ENCODE results near the gene ZNF705A. TPM values are rescaled to one million over a fixed set of nuclear protein-coding genes. Genes with fewer than 3 reads are reported as not detected.
"Not testable (repeated sequence)": the region's sequence is repeated elsewhere in the genome, so short reads cannot be mapped to it uniquely, and the experiment has no call there.

Gene ZNF705A
- total RNA-seq, 4 donors from 2014 or later: not detected

DNA sequence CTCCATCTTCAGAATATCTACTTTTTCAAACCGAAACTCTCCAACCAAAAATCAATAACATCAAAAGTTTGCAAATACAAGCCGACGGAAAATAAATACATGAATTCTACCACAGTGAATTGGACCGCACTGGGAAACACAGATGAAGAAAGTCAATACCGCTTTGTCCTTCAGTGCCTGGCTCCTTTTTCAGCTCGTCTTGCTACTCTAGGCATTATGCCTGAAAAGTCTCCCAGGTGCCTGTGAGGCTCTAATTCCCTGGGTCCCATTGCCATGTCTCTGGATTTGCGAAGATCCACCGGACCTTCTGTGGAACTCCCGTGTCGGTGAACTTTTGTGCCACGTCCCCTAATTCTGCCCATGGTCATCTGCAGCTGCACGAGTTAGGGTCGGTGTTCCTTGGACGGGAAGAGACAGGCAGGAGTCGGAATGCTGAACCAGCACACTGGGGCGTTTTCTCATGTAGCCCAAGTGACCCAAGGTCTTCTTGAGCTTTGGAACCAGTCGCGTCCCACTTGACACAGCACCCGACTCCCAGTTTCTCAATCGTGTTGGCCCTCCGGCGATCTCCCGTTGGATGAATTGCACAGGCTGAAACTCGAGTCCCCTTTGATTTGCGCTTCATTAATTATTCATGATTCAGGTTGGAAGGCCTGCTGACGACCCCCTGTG, 62.0 kb downstream of the ZNF705A start:
- ATAC-seq; DNase-seq; intact Hi-C loops (cut with DNase I; ENCODE audit: low total_unique reads): not testable (repeated sequence)

DNA sequence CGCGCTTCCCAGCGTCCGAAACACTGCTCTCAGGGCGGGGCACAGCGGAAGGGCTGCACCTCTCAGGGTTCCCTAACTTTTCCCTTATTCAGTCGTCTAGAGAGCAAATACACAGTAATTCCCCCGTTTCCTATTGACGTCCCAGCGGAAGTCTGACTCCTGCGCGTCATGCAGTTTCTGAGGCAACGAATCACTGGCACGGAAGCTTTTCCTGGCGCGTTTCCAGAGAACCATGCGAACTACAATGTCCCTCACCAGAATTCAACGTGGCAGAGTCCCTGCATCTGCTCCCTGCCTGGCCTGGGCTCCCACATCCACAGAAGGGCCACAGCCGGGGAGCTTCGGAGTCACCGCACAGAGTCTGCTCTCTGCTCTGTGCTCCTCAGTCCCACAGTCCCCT, 64.6 kb downstream of the ZNF705A start:
- H3K27me3 ChIP-seq; H3K9me3 ChIP-seq; H3K27ac ChIP-seq; H3K4me1 ChIP-seq; in situ Hi-C loops (cut with MboI; ENCODE audit: low sequenced_read_pairs in 4 of 4); ATAC-seq; H3K4me3 ChIP-seq; H3K36me3 ChIP-seq; DNase-seq; intact Hi-C loops (cut with DNase I; ENCODE audit: low total_unique reads): not testable (repeated sequence)

More for the DNA sequence above, 62.0 kb downstream of the ZNF705A start:
- in situ Hi-C loops (cut with MboI; ENCODE audit: low sequenced_read_pairs in 4 of 4); H3K9me3 ChIP-seq; H3K27me3 ChIP-seq; H3K27ac ChIP-seq; H3K36me3 ChIP-seq; H3K4me1 ChIP-seq; H3K4me3 ChIP-seq: not testable (repeated sequence)

GRCh38 chr12:8221844-8222243, 65.0 kb downstream of the ZNF705A start:
- DNase-seq; H3K27ac ChIP-seq; ATAC-seq; H3K4me3 ChIP-seq; intact Hi-C loops (cut with DNase I; ENCODE audit: low total_unique reads); H3K9me3 ChIP-seq; H3K4me1 ChIP-seq; H3K36me3 ChIP-seq; in situ Hi-C loops (cut with MboI; ENCODE audit: low sequenced_read_pairs in 4 of 4); H3K27me3 ChIP-seq: not testable (repeated sequence)

DNA sequence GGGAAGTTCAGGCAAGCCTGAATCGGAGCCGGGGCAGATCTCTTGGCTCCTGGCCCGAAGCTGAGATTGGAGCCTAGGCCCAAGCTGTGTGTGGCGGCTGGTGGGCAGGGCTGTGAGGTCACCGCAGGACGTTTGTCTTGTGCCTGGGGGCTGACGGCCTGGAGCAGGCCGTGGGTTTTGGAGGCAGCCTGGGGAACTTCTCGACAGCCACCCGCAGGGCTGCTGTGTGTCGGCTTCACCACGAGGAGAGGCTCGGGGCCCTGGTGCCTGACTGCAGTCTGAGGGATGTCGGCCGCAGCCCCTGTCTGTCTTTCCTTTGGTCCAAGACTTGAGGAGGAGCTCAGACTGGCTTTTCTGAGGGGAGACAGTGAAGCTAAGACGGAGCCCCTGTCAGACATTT, 65.5 kb downstream of the ZNF705A start:
- H3K27ac ChIP-seq; H3K4me1 ChIP-seq; ATAC-seq; H3K36me3 ChIP-seq; DNase-seq; H3K4me3 ChIP-seq; in situ Hi-C loops (cut with MboI; ENCODE audit: low sequenced_read_pairs in 4 of 4); H3K27me3 ChIP-seq; intact Hi-C loops (cut with DNase I; ENCODE audit: low total_unique reads); H3K9me3 ChIP-seq: not testable (repeated sequence)

DNA sequence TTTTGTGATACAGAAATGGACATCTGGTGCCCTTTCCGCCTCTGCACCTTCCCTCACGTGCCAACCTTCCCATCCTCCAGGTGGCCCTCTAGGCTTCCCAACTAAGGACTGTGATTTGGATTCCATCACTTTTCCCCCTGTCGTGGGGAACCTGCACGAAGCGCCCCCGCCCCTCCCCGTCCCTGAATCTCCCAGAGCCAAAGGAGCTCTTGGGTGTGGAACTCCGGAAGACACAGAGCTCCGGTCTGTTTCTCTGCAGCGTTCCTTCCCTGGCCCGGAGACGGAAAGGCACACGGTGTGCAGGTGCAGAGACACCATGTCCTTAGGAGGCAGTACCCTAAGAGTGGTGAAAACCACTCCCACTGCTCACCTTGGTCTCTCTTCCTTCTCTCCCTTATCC, 66.8 kb downstream of the ZNF705A start:
- H3K4me3 ChIP-seq; H3K27ac ChIP-seq; H3K9me3 ChIP-seq; H3K27me3 ChIP-seq; intact Hi-C loops (cut with DNase I; ENCODE audit: low total_unique reads); in situ Hi-C loops (cut with MboI; ENCODE audit: low sequenced_read_pairs in 4 of 4); DNase-seq; H3K4me1 ChIP-seq; H3K36me3 ChIP-seq; ATAC-seq: not testable (repeated sequence)

GRCh38 chr12:8224782-8225181, 68.0 kb downstream of the ZNF705A start:
- H3K36me3 ChIP-seq; H3K9me3 ChIP-seq; intact Hi-C loops (cut with DNase I; ENCODE audit: low total_unique reads); DNase-seq; H3K27me3 ChIP-seq; H3K27ac ChIP-seq; ATAC-seq; H3K4me1 ChIP-seq; H3K4me3 ChIP-seq: not testable (repeated sequence)
- in situ Hi-C loops (cut with MboI; ENCODE audit: low sequenced_read_pairs in 4 of 4): loop anchor here in 3 of 4 donors (25.0 kb wide), 1 partner anchor 112 kb away; the partner anchor contains the start of gene CLEC4A (in 3 of the 3)

GRCh38 chr12:8226355-8226754, 69.5 kb downstream of the ZNF705A start:
- H3K36me3 ChIP-seq: no peaks in the 10 kb centered on the region
- no peaks in the 10 kb centered on the region for H3K4me1 ChIP-seq
- no peak overlapping the region for H3K27ac ChIP-seq
- ATAC-seq (no peak), DNase-seq (no peak)
- H3K9me3 ChIP-seq: no peaks in the 10 kb centered on the region
- in situ Hi-C loops (cut with MboI; ENCODE audit: low sequenced_read_pairs in 4 of 4): loop anchor here in 3 of 4 donors (25.0 kb wide), 1 partner anchor 114 kb away; the partner anchor contains the start of gene CLEC4A (in 3 of the 3)
- no peaks in the 10 kb centered on the region for H3K27me3 ChIP-seq
- no peak overlapping the region for H3K4me3 ChIP-seq
- intact Hi-C loops (cut with DNase I; ENCODE audit: low total_unique reads): no loop called here
- no peak for TF ChIP-seq CTCF (IDR thresholded peaks at IDR 0.05 in 4 of 5, conservative IDR thresholded peaks at IDR 0.05 in 1 of 5)
- TF ChIP-seq POLR2A (IDR thresholded peaks at IDR 0.05): no peak

DNA sequence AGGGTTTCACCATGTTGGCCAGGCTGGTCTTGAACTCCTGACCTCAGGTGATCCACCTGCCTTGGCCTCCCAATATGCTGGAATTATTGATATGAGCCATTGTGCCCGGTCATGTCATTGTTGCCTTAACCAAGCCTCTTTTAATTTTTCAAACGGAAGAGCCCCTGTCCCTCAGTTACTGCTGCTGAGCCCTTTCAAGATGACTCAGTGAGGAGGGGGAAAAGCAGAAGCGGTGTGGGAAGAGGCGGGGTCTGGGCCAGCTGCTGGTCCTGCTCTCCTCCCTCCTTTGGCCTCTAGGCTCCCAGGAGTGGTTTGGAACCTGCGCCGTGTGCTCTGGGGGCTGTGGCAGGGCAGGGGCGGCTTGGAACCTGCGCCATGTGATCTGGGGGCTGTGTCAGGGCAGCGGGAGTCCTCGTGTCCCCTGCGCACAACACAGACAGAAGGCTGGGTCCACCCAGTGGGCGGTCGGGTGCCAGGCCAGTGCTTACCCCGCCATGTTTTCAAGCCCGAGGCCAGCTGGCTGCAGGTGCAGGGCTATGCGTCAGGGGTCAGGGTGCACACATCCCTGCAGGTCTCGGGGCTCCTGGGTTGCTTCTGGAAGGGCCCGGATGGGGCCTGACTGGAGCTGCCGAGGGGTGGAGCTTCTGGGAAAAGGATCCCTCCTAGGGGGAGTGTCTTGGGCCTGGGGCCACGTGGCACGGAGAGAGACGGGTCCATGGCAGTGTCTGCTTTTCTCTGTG, 70.3 kb downstream of the ZNF705A start, which contains the start of gene FAM90A1:
Gene FAM90A1 (minus strand): TSS at position 627 of the 740 bp plus-strand sequence. CDS start 2,786 bp downstream, outside the sequence.
- H3K36me3 ChIP-seq; ATAC-seq; H3K9me3 ChIP-seq; H3K4me1 ChIP-seq; DNase-seq; H3K27ac ChIP-seq; H3K27me3 ChIP-seq; intact Hi-C loops (cut with DNase I; ENCODE audit: low total_unique reads): not testable (repeated sequence)
- in situ Hi-C loops (cut with MboI; ENCODE audit: low sequenced_read_pairs in 4 of 4): loop anchor here in 3 of 4 donors (25.0 kb wide), 1 partner anchor 115 kb away; the partner anchor contains the start of gene CLEC4A (in 3 of the 3)
- H3K4me3 ChIP-seq: peak within 1 kb of the TSS in 1 of 4 donors; percentile 33

DNA sequence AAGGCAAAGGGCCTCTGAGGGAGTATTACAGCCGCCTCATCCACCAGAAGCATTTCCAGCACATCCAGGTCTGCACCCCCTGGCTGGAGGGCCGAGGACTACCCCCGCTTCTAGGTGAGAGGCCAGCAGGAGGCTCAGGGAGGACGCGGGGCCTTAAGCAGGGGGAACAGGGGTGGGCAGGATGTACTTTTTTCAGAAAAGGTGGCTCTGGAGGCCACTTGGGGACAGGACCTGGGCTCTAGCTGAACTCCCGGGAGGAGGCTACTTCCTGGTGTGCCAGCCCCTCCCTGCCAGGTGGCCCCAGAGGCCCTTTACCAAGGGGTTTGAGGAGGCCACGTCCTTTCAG, 70.9 kb downstream of the ZNF705A start:
- peak overlapping the region in 1 of 4 donors; percentile 33 for H3K4me3 ChIP-seq
- ATAC-seq; H3K27ac ChIP-seq; intact Hi-C loops (cut with DNase I; ENCODE audit: low total_unique reads); H3K27me3 ChIP-seq; DNase-seq; H3K9me3 ChIP-seq; H3K4me1 ChIP-seq; H3K36me3 ChIP-seq: not testable (repeated sequence)
- in situ Hi-C loops (cut with MboI; ENCODE audit: low sequenced_read_pairs in 4 of 4): loop anchor here in 3 of 4 donors (25.0 kb wide), 1 partner anchor 115 kb away; the partner anchor contains the start of gene CLEC4A (in 3 of the 3)

GRCh38 chr12:8228607-8229006, 71.8 kb downstream of the ZNF705A start:
- H3K27me3 ChIP-seq; H3K4me1 ChIP-seq; H3K4me3 ChIP-seq; ATAC-seq; H3K27ac ChIP-seq; H3K9me3 ChIP-seq; intact Hi-C loops (cut with DNase I; ENCODE audit: low total_unique reads); H3K36me3 ChIP-seq; DNase-seq: not testable (repeated sequence)
- in situ Hi-C loops (cut with MboI; ENCODE audit: low sequenced_read_pairs in 4 of 4): loop anchor here in 3 of 4 donors (25.0 kb wide), 1 partner anchor 116 kb away; the partner anchor contains the start of gene CLEC4A (in 3 of the 3)
